Stimulated activated CD4-positive, alpha-beta T cell treated with anti-CD3 and anti-CD28 coated beads, Interleukin-12 subunit alpha, Interleukin-12 subunit beta, amount 100 ng/mL, for 48 hours (primary cell): ENCODE measurements around the gene CCL23.
"Not testable (repeated sequence)": the region's sequence is repeated elsewhere in the genome, so short reads cannot be mapped to it uniquely, and the experiment has no call there.

ENCODE experiments used
- DNase-seq, 3 donors: peaks; one replicate each; pipeline ENCODE4 v3.0.0-alpha.2; 2020; ENCODE audit warnings: low read depth in 2 of 3, low spot score in 1 of 3

CCL23 gene

GRCh38 chr17:36017799-36018198, at the start of gene CCL23:
CCL23 (minus strand) TSS chr17:36017972; CDS start chr17:36017897, 75 bp downstream.
- DNase-seq: no peak

- DNase-seq: no peak
Measured at GRCh38 chr17:36066365-36066985, 48.7 kb upstream of the CCL23 start.

- no peak for DNase-seq
Measured at GRCh38 chr17:36063786-36064541, 46.2 kb upstream of the CCL23 start, which contains the start of gene CCL18. CCL18 (plus strand) TSS chr17:36064272; CDS start chr17:36064343, 71 bp downstream.

GRCh38 chr17:36060816-36061215, 43.0 kb upstream of the CCL23 start:
- DNase-seq: no peak

- no peak for DNase-seq
Measured at GRCh38 chr17:36059406-36059805, 41.6 kb upstream of the CCL23 start.

GRCh38 chr17:36057911-36058310, 40.1 kb upstream of the CCL23 start:
- DNase-seq: no peak

- DNase-seq: no peak
Measured at GRCh38 chr17:36055921-36056520, 38.2 kb upstream of the CCL23 start.

GRCh38 chr17:36055171-36055570, 37.4 kb upstream of the CCL23 start:
- DNase-seq: no peak

GRCh38 chr17:36049643-36050042, 31.9 kb upstream of the CCL23 start:
- no peak for DNase-seq

- DNase-seq: no peak
Measured at GRCh38 chr17:36048066-36048465, 30.3 kb upstream of the CCL23 start.

GRCh38 chr17:36036235-36036634, 18.5 kb upstream of the CCL23 start:
- no peak for DNase-seq

- DNase-seq: no peak
Measured at GRCh38 chr17:36034127-36034526, 16.4 kb upstream of the CCL23 start.

GRCh38 chr17:36030956-36031355, 13.2 kb upstream of the CCL23 start:
- no peak for DNase-seq

GRCh38 chr17:36027761-36028160, 10.0 kb upstream of the CCL23 start:
- no peak for DNase-seq

- DNase-seq: no peak
Measured at GRCh38 chr17:36024106-36024869, 6.5 kb upstream of the CCL23 start.

GRCh38 chr17:36019423-36019822, 1.7 kb upstream of the CCL23 start:
- DNase-seq: no peak

GRCh38 chr17:36016555-36016954, 1.2 kb downstream of the CCL23 start:
- DNase-seq: no peak

- not testable (repeated sequence) for DNase-seq
Measured at GRCh38 chr17:36015895-36016294, 1.9 kb downstream of the CCL23 start.

GRCh38 chr17:36014946-36015345, 2.8 kb downstream of the CCL23 start:
- no peak for DNase-seq

GRCh38 chr17:36011201-36011600, 6.6 kb downstream of the CCL23 start:
- no peak for DNase-seq

- no peak for DNase-seq
Measured at GRCh38 chr17:36008998-36009665, 8.6 kb downstream of the CCL23 start.
